GM12878 (cell line): ENCODE measurements around the gene KIAA1586. TPM values are rescaled to one million over a fixed set of nuclear protein-coding genes. Genes with fewer than 3 reads are reported as not detected.

Experiments
- ATAC-seq: fragments of 200-7000 bp; cut with Tn5 transposase; 3 replicates; pipeline ENCODE4 v1.9.1; 2020; ENCODE audit warnings: mild to moderate bottlenecking, moderate library complexity
- BruUV-seq: library from RNA; stranded (reverse); fragments of 400-500 nt; replicated peaks from 2 replicates; lab custom pipeline; 2021; lab: Mats Ljungman, UMichigan
- CTCF ChIA-PET: fragments of 300-600 bp; sonication (Branson Sonifier 250); formaldehyde crosslinking; extraction: SDS; loops from one replicate; lab custom pipeline; 2021; ENCODE audit warnings: inconsistent platforms; lab: Yijun Ruan, JAX
- POLR2A ChIA-PET: fragments of 350-600 bp; formaldehyde crosslinking; extraction: SDS; loops from one replicate; lab custom pipeline; 2021; ENCODE audit warnings: inconsistent platforms; lab: Charles Lee
- RAD21 ChIA-PET: fragments of 300-600 bp; sonication (Branson Sonifier 250); formaldehyde crosslinking; loops from one replicate; lab custom pipeline; 2023; ENCODE audit warnings: antibody characterized with exemption; ENCODE audit not compliant: unreplicated experiment; lab: Charles Lee
- SMC1A ChIA-PET: fragments of 300-600 bp; sonication (Branson Sonifier 250); formaldehyde crosslinking; loops from one replicate; lab custom pipeline; 2023; ENCODE audit not compliant: unreplicated experiment, uncharacterized antibody; lab: Charles Lee
- DNase-seq: peaks from one replicate; pipeline ENCODE4 v3.0.0-alpha.2; 2011; ENCODE audit warnings: low read depth, low spot score
- FAIRE-seq: peaks from 3 replicates; lab custom pipeline; 2011; peaks lifted over from hg19 to GRCh38; lab: Jason Lieb, UNC
- H2AFZ ChIP-seq: 2 replicates; pipeline ENCODE4 v1.6.0; 2011; ENCODE audit warnings: low read depth, low read length, control low read depth; ENCODE audit not compliant: control insufficient read depth
- H3K27ac ChIP-seq: 2 replicates; pipeline ENCODE4 v1.5.1; 2011; ENCODE audit warnings: control low read depth; ENCODE audit not compliant: control insufficient read depth, insufficient read depth
- H3K27me3 ChIP-seq, 2 experiments: replicated peaks in 1 of 2; 2 replicates each; pipeline versions ENCODE4 v1.6.0 to v1.6.1; 2011; ENCODE audit warnings: low read length in 1 of 2; ENCODE audit not compliant: control insufficient read depth in 2 of 2, insufficient read depth in 2 of 2
- H3K36me3 ChIP-seq, 2 experiments: 2 replicates each; pipeline ENCODE4 v1.5.1; 2011; ENCODE audit warnings: low read length in 1 of 2; ENCODE audit not compliant: control insufficient read depth in 2 of 2, insufficient read depth in 2 of 2
- H3K4me1 ChIP-seq: 2 replicates; pipeline ENCODE4 v1.6.1; 2011; ENCODE audit warnings: mild to moderate bottlenecking, low read length, moderate library complexity, mixed read lengths; ENCODE audit not compliant: control insufficient read depth, insufficient read depth
- H3K4me2 ChIP-seq: 2 replicates; pipeline ENCODE4 v1.6.0; 2011; ENCODE audit warnings: control low read depth; ENCODE audit not compliant: control insufficient read depth, insufficient read depth
- H3K4me3 ChIP-seq: fragments of 200-600 bp; sonication (generic); 2 replicates; pipeline ENCODE4 v1.5.1; 2016
- H3K79me2 ChIP-seq: 2 replicates; pipeline ENCODE4 v1.6.0; 2011; ENCODE audit warnings: low read length; ENCODE audit not compliant: control insufficient read depth, insufficient read depth
- H3K9ac ChIP-seq: 2 replicates; pipeline ENCODE4 v1.8.0; 2011; ENCODE audit warnings: low read length, control low read depth, mixed read lengths; ENCODE audit not compliant: control insufficient read depth, insufficient read depth
- H3K9me3 ChIP-seq: replicated peaks from 3 replicates; pipeline ENCODE4 v1.5.1; 2011; ENCODE audit warnings: mild to moderate bottlenecking, low read length; ENCODE audit not compliant: control insufficient read depth, insufficient read depth
- H4K20me1 ChIP-seq: 2 replicates; pipeline ENCODE4 v1.6.0; 2011; ENCODE audit not compliant: control insufficient read depth, insufficient read depth
- CTCF ChIP-seq, 3 experiments: IDR thresholded peaks in 2 of 3; conservative IDR thresholded peaks in 1 of 3; 2 replicates each; pipeline ENCODE4 v1.5.1; 2011; ENCODE audit warnings: low read depth in 3 of 3, low read length in 3 of 3, mild to moderate bottlenecking in 3 of 3, control low read depth in 2 of 3, moderate library complexity in 2 of 3, inconsistent platforms in 1 of 3, mixed read lengths in 1 of 3; ENCODE audit not compliant: control insufficient read depth in 2 of 3, insufficient read depth in 1 of 3; ENCODE audit errors: extremely low read depth in 1 of 3
- CUX1 ChIP-seq: IDR thresholded peaks from 2 replicates; pipeline ENCODE4 v1.6.1; 2012; ENCODE audit warnings: improper control_type of control experiment, low read depth, low read length; ENCODE audit not compliant: insufficient replicate concordance
- NKRF ChIP-seq: fragments of 450-650 bp; conservative IDR thresholded peaks from 2 replicates; pipeline ENCODE4 v1.6.1; 2017; ENCODE audit warnings: mild to moderate bottlenecking, moderate library complexity
- PML ChIP-seq: IDR thresholded peaks from 2 replicates; pipeline ENCODE4 v1.6.1; 2012; ENCODE audit warnings: low read length, inconsistent platforms
- ZNF274 ChIP-seq: IDR thresholded peaks from one replicate; pipeline ENCODE4 v1.8.0; 2011; ENCODE audit not compliant: insufficient read length, insufficient read depth
- ZNF622 ChIP-seq: fragments of 450-650 bp; IDR thresholded peaks from 2 replicates; pipeline ENCODE4 v1.6.1; 2017; ENCODE audit warnings: mild to moderate bottlenecking, inconsistent platforms
- WGBS: methylation state at CpG from one replicate; pipeline ENCODE4 v1.1.6; 2016; ENCODE audit warnings: low lambda C conversion rate; ENCODE audit not compliant: insufficient replicate concordance, insufficient coverage; ENCODE audit errors: missing lambda C conversion rate; 5-methylcytosine and 5-hydroxymethylcytosine counted together
- in situ Hi-C: fragments of 300-500 bp; cut with MboI; formaldehyde crosslinking; loops from 9 replicates; pipeline ENCODE4 v1.14.3; 2018; ENCODE audit warnings: mixed read lengths
- intact Hi-C: fragments of 100-400 bp; cut with micrococcal nuclease; formaldehyde crosslinking; loops from one replicate; pipeline ENCODE4 v1.14.2; 2022; ENCODE audit not compliant: unreplicated experiment
- polyA plus RNA-seq, 11 experiments: library from polyadenylated mRNA; depleted of rRNA in 4 of 11; unstranded in 6 of 11; stranded (reverse) in 5 of 11; fragments of >200 nt; fragmentation: Nextera tagmentation in 4 of 11; fragmentation: Illumina TruSeq in 1 of 11; extraction: Ambion mirVana in 4 of 11; extraction: Trizol in 1 of 11; gene quantifications; 1 replicate in 1 of 11; 2 replicates in 10 of 11; pipeline versions ENCODE4 v1.2.1 to v1.2.3, GENCODE V29; 2011 to 2016; ENCODE audit warnings: inconsistent platforms in 2 of 11, missing spikeins in 2 of 11, low read depth in 1 of 11
- total RNA-seq, 4 experiments: library from RNA; depleted of rRNA in 3 of 4; stranded (reverse); fragments of >200 nt in 3 of 4; fragmentation: Illumina TruSeq in 1 of 4; extraction: Trizol in 1 of 4; gene quantifications; 2 replicates each; pipeline versions ENCODE4 v1.2.1 to v1.2.3, GENCODE V29; 2013 to 2021
- TF ChIP-seq, protein P1 (sequence below): fragments of 450-650 bp; IDR thresholded peaks from 2 replicates; pipeline ENCODE4 v1.6.1; 2017; ENCODE audit warnings: low read depth, mild to moderate bottlenecking, moderate library complexity

The KIAA1586 gene
- total and polyA plus RNA-seq, 10 of the 15 experiments (the other 5 are each of a cell fraction or from before 2014, with no cell fraction given) = 13.1 to 33.1 (median 21.2) TPM

GRCh38 chr6:57040011-57040410 is 6.5 kb upstream of the KIAA1586 start:
- Histone ChIP-seq H2AFZ (no peak overlapping the region), H3K79me2 (no peaks in the 10 kb centered on the region), H4K20me1 (no peaks in the 10 kb centered on the region), H3K27me3 (no peaks in the 10 kb centered on the region), H3K36me3 (no peaks in the 10 kb centered on the region), H3K4me3 (no peak overlapping the region), H3K9ac (no peak overlapping the region), H3K4me2 (no peak overlapping the region), H3K27ac (no peak overlapping the region), H3K9me3 (no peaks in the 10 kb centered on the region), H3K4me1 (no peaks in the 10 kb centered on the region)
- in situ Hi-C loops (no loop called here), intact Hi-C loops (no loop called here)
- DNase-seq (no peak), ATAC-seq (peak; percentile 58), FAIRE-seq (no peak)
- ChIA-PET SMC1A (interaction anchor here (0.6 kb wide), 1 partner anchor 79 kb away, joined by 3 read pairs; no protein-coding TSS in a partner anchor), POLR2A (no interaction called here), CTCF (interaction anchor here (0.7 to 2.2 kb wide), 4 partner anchors 9 to 135 kb away, joined by 3 to 5 read pairs (median 4); no protein-coding TSS in a partner anchor), RAD21 (no interaction called here)
- BruUV-seq = no TSS peak
- WGBS = 53% methylated on average over 5 of the region's 5 CpGs
- no peak for TF ChIP-seq CUX1
- TF ChIP-seq ZNF274 = no peak
- TF ChIP-seq CTCF (IDR thresholded peaks at IDR 0.05 in 2 of 3, conservative IDR thresholded peaks at IDR 0.05 in 1 of 3; ENCODE audit: control insufficient read depth in 2 of 3, extremely low read depth in 1 of 3, insufficient read depth in 1 of 3, low read depth in 3 of 3, low read length in 3 of 3) = peak in 1 of 3 experiments; percentile 10; a peak in 2 of 6 replicates
- no peak for TF ChIP-seq PML
- TF ChIP-seq ZNF622 = no peak
- TF ChIP-seq NKRF = no peak
- TF ChIP-seq, protein P1, sequence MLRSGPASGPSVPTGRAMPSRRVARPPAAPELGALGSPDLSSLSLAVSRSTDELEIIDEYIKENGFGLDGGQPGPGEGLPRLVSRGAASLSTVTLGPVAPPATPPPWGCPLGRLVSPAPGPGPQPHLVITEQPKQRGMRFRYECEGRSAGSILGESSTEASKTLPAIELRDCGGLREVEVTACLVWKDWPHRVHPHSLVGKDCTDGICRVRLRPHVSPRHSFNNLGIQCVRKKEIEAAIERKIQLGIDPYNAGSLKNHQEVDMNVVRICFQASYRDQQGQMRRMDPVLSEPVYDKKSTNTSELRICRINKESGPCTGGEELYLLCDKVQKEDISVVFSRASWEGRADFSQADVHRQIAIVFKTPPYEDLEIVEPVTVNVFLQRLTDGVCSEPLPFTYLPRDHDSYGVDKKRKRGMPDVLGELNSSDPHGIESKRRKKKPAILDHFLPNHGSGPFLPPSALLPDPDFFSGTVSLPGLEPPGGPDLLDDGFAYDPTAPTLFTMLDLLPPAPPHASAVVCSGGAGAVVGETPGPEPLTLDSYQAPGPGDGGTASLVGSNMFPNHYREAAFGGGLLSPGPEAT = no peak
